Daoy (cell line): ENCODE results near the gene PGAM5. TPM values are rescaled to one million over a fixed set of nuclear protein-coding genes. Genes with fewer than 3 reads are reported as not detected.

Experiments used
- DNase-seq: peaks from one replicate; pipeline ENCODE4 v3.0.0-alpha.2; 2015; ENCODE audit warnings: low read depth
- total RNA-seq: library from RNA; depleted of rRNA; stranded (reverse); fragments of >200 nt; shearing (Covaris generic); gene quantifications from 2 replicates; pipeline ENCODE4 v1.2.3, GENCODE V29; 2014

Gene PGAM5
- total RNA-seq, 1 experiment from 2014 or later: 73.5 TPM

- no peak for DNase-seq
Measured at GRCh38 chr12:132720606-132721345, 10.1 kb downstream of the PGAM5 start.

GRCh38 chr12:132723015-132723763 lies 12.5 kb downstream of the PGAM5 start:
- DNase-seq: no peak

GRCh38 chr12:132723764-132724140 lies 13.1 kb downstream of the PGAM5 start:
- DNase-seq: no peak

- no peak for DNase-seq
Measured at GRCh38 chr12:132724506-132725241, 14.0 kb downstream of the PGAM5 start.

GRCh38 chr12:132726386-132726785 lies 15.7 kb downstream of the PGAM5 start:
- DNase-seq: no peak

GRCh38 chr12:132727091-132727794 lies 16.6 kb downstream of the PGAM5 start:
- no peak for DNase-seq

- DNase-seq: no peak
Measured at GRCh38 chr12:132728502-132728901, 17.9 kb downstream of the PGAM5 start.

GRCh38 chr12:132729541-132730320 lies 19.1 kb downstream of the PGAM5 start:
- DNase-seq: no peak

- DNase-seq: no peak
Measured at GRCh38 chr12:132730353-132730752, 19.7 kb downstream of the PGAM5 start.

- no peak for DNase-seq
Measured at GRCh38 chr12:132731574-132731973, 20.9 kb downstream of the PGAM5 start.

- no peak for DNase-seq
Measured at GRCh38 chr12:132734206-132734605, 23.6 kb downstream of the PGAM5 start.

GRCh38 chr12:132735496-132735895 lies 24.9 kb downstream of the PGAM5 start:
- no peak for DNase-seq

GRCh38 chr12:132736378-132736777 lies 25.7 kb downstream of the PGAM5 start:
- no peak for DNase-seq

- DNase-seq: no peak
Measured at GRCh38 chr12:132736913-132737312, 26.3 kb downstream of the PGAM5 start.

GRCh38 chr12:132739600-132740312 lies 29.1 kb downstream of the PGAM5 start:
- DNase-seq: no peak

- DNase-seq: no peak
Measured at GRCh38 chr12:132740313-132740646, 29.6 kb downstream of the PGAM5 start.

- no peak for DNase-seq
Measured at GRCh38 chr12:132740652-132741051, 30.0 kb downstream of the PGAM5 start.

GRCh38 chr12:132741620-132742019 lies 31.0 kb downstream of the PGAM5 start:
- no peak for DNase-seq

- no peak for DNase-seq
Measured at GRCh38 chr12:132743831-132744230, 33.2 kb downstream of the PGAM5 start.

- no peak for DNase-seq
Measured at GRCh38 chr12:132746613-132747012, 36.0 kb downstream of the PGAM5 start.

- DNase-seq: no peak
Measured at GRCh38 chr12:132747395-132747794, 36.8 kb downstream of the PGAM5 start.
